Measurements from ENCODE around the gene UBR2.
"Not testable (repeated sequence)": the region's sequence is repeated elsewhere in the genome, so short reads cannot be mapped to it uniquely, and the experiment has no call there.

Gene UBR2

DNA sequence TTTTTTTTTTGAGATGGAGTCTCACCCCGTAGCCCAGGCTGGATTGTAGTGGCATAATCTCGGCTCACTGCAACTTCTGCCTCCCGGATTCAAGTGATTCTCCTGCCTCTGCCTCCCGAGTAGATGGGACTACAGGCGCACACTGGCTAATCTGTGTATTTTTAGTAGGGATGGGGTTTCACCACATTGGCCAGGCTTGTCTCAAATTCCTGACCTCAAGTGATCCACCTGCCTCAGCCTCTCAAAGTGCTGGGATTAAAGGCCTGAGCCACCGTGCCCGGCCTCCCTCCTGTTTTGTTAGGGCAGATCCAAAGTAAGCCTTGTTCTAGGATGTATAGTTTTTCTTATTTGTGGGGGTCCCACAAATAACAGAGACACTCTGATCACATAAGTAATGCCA, 12.7 kb downstream of the UBR2 start:
- H3K4me2 ChIP-seq (ENCODE audit: low read length, poor library complexity, severe bottlenecking); H2BK5ac ChIP-seq (ENCODE audit: low read depth, low read length, poor library complexity, severe bottlenecking); H2BK120ac ChIP-seq (ENCODE audit: low read depth, low read length); H2AK5ac ChIP-seq (ENCODE audit: low read length, severe bottlenecking); H3K14ac ChIP-seq (ENCODE audit: low read length in 2 of 2); H3K18ac ChIP-seq (ENCODE audit: low read depth in 1 of 2, low read length in 2 of 2); H2AFZ ChIP-seq (ENCODE audit: low read depth, low read length); H3K4me3 ChIP-seq (ENCODE audit: insufficient read depth in 1 of 2, low read depth in 1 of 2, low read length in 2 of 2); H3K27ac ChIP-seq (ENCODE audit: low read length, poor library complexity, severe bottlenecking); H2BK15ac ChIP-seq (ENCODE audit: low read depth, poor library complexity, severe bottlenecking); H3K4me1 ChIP-seq (ENCODE audit: control insufficient read depth, insufficient read depth, low read depth, low read length); H4K91ac ChIP-seq (ENCODE audit: low read length); H3K27me3 ChIP-seq (ENCODE audit: control insufficient read depth in 1 of 2, insufficient read depth in 1 of 2, low read length in 2 of 2); H3K4ac ChIP-seq (ENCODE audit: low read depth in 1 of 2, low read length in 2 of 2); DNase-seq; H4K8ac ChIP-seq (ENCODE audit: low read length); H3K23ac ChIP-seq (ENCODE audit: low read length in 2 of 2); H3K9me3 ChIP-seq (ENCODE audit: control insufficient read depth, low read length); H2BK12ac ChIP-seq (ENCODE audit: low read length in 2 of 2); H3K9ac ChIP-seq (ENCODE audit: low read length): not testable (repeated sequence)
- WGBS, result 95% methylated on average over 5 of the region's 7 CpGs
- Histone ChIP-seq H3K36me3 (ENCODE audit: control insufficient read depth in 1 of 2, insufficient read depth in 2 of 2, low read depth in 1 of 2, low read length in 2 of 2) (peaks cover 9 to 56% of the 10 kb centered on the region in 2 experiments), H3K79me1 (replicated peaks; ENCODE audit: low read length, poor library complexity, severe bottlenecking) (peaks cover 15% of the 10 kb centered on the region)

- H3K79me1 ChIP-seq (replicated peaks; ENCODE audit: low read length, poor library complexity, severe bottlenecking), result peaks cover 15% of the 10 kb centered on the region
- no peak overlapping the region for H3K18ac ChIP-seq (ENCODE audit: low read depth in 1 of 2, low read length in 2 of 2)
- H4K91ac ChIP-seq (ENCODE audit: low read length), result no peak overlapping the region
- H3K14ac ChIP-seq (ENCODE audit: low read length in 2 of 2), result no peak overlapping the region
- H3K4me2 ChIP-seq (ENCODE audit: low read length, poor library complexity, severe bottlenecking), result no peak overlapping the region
- H2AFZ ChIP-seq (ENCODE audit: low read depth, low read length), result no peak overlapping the region
- no peaks in the 10 kb centered on the region for H3K27me3 ChIP-seq (ENCODE audit: control insufficient read depth in 1 of 2, insufficient read depth in 1 of 2, low read length in 2 of 2)
- no peak overlapping the region for H2BK12ac ChIP-seq (ENCODE audit: low read length in 2 of 2)
- H3K9ac ChIP-seq (ENCODE audit: low read length), result no peak overlapping the region
- no peak overlapping the region for H2AK5ac ChIP-seq (ENCODE audit: low read length, severe bottlenecking)
- no peak overlapping the region for H2BK120ac ChIP-seq (ENCODE audit: low read depth, low read length)
- peaks cover 6 to 44% of the 10 kb centered on the region in 2 experiments for H3K36me3 ChIP-seq (ENCODE audit: control insufficient read depth in 1 of 2, insufficient read depth in 2 of 2, low read depth in 1 of 2, low read length in 2 of 2)
- H3K4me1 ChIP-seq (ENCODE audit: control insufficient read depth, insufficient read depth, low read depth, low read length), result peaks cover 2% of the 10 kb centered on the region
- no peak overlapping the region for H2BK15ac ChIP-seq (ENCODE audit: low read depth, poor library complexity, severe bottlenecking)
- H3K4ac ChIP-seq (ENCODE audit: low read depth in 1 of 2, low read length in 2 of 2), result no peak overlapping the region
- no peak overlapping the region for H3K4me3 ChIP-seq (ENCODE audit: insufficient read depth in 1 of 2, low read depth in 1 of 2, low read length in 2 of 2)
- no peak overlapping the region for H3K23ac ChIP-seq (ENCODE audit: low read length in 2 of 2)
- no peak overlapping the region for H4K8ac ChIP-seq (ENCODE audit: low read length)
- peaks cover 4% of the 10 kb centered on the region for H3K9me3 ChIP-seq (ENCODE audit: control insufficient read depth, low read length)
- H3K27ac ChIP-seq (ENCODE audit: low read length, poor library complexity, severe bottlenecking), result no peak overlapping the region
- H2BK5ac ChIP-seq (ENCODE audit: low read depth, low read length, poor library complexity, severe bottlenecking), result no peak overlapping the region
- DNase-seq, result no peak
- whole genome bisulfite sequencing, result no CpG with 5 or more reads among the region's 2 CpGs
Observed at GRCh38 chr6:42598300-42598699, 34.5 kb downstream of the UBR2 start.

DNA sequence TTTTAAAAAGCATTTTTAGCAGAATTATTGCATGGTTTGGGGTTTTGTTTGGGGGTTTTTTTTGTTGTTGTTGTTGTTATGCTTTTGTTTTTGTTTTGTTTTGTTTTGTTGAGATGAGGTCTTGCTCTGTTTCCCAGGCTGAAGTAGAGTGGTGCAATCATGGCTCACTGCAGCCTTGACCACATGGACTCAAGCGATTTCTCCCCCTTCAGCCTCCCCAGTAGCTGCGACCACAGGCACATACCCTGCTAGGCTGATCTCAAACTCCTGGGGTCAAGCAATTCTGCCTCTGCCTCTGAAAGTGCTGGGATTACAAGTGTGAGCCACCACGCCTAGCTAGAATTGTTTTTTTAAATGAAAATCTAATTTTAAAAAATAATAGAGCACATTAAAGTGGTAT, 35.7 kb downstream of the UBR2 start:
- no peak overlapping the region for H2BK5ac ChIP-seq (ENCODE audit: low read depth, low read length, poor library complexity, severe bottlenecking)
- H3K9ac ChIP-seq (ENCODE audit: low read length), result no peak overlapping the region
- peaks cover 4% of the 10 kb centered on the region for H3K9me3 ChIP-seq (ENCODE audit: control insufficient read depth, low read length)
- H3K14ac ChIP-seq (ENCODE audit: low read length in 2 of 2), result no peak overlapping the region
- H3K79me1 ChIP-seq (replicated peaks; ENCODE audit: low read length, poor library complexity, severe bottlenecking), result peaks cover 15% of the 10 kb centered on the region
- no peak overlapping the region for H2BK12ac ChIP-seq (ENCODE audit: low read length in 2 of 2)
- H2BK15ac ChIP-seq (ENCODE audit: low read depth, poor library complexity, severe bottlenecking), result no peak overlapping the region
- no peak overlapping the region for H2AFZ ChIP-seq (ENCODE audit: low read depth, low read length)
- no peak overlapping the region for H3K4ac ChIP-seq (ENCODE audit: low read depth in 1 of 2, low read length in 2 of 2)
- no peak overlapping the region for H4K91ac ChIP-seq (ENCODE audit: low read length)
- WGBS, result 78% methylated on average over 1 of the region's 3 CpGs
- peak; percentile 40 for DNase-seq
- no peak overlapping the region for H2AK5ac ChIP-seq (ENCODE audit: low read length, severe bottlenecking)
- H3K36me3 ChIP-seq (ENCODE audit: control insufficient read depth in 1 of 2, insufficient read depth in 2 of 2, low read depth in 1 of 2, low read length in 2 of 2), result peaks cover 6 to 39% of the 10 kb centered on the region in 2 experiments
- no peak overlapping the region for H3K18ac ChIP-seq (ENCODE audit: low read depth in 1 of 2, low read length in 2 of 2)
- H3K4me1 ChIP-seq (ENCODE audit: control insufficient read depth, insufficient read depth, low read depth, low read length), result peaks cover 2% of the 10 kb centered on the region
- no peaks in the 10 kb centered on the region for H3K27me3 ChIP-seq (ENCODE audit: control insufficient read depth in 1 of 2, insufficient read depth in 1 of 2, low read length in 2 of 2)
- H3K27ac ChIP-seq (ENCODE audit: low read length, poor library complexity, severe bottlenecking), result peak overlapping the region; percentile 10
- no peak overlapping the region for H3K4me2 ChIP-seq (ENCODE audit: low read length, poor library complexity, severe bottlenecking)
- no peak overlapping the region for H3K4me3 ChIP-seq (ENCODE audit: insufficient read depth in 1 of 2, low read depth in 1 of 2, low read length in 2 of 2)
- H4K8ac ChIP-seq (ENCODE audit: low read length), result no peak overlapping the region
- no peak overlapping the region for H2BK120ac ChIP-seq (ENCODE audit: low read depth, low read length)
- no peak overlapping the region for H3K23ac ChIP-seq (ENCODE audit: low read length in 2 of 2)

- Histone ChIP-seq H3K27ac (ENCODE audit: low read length, poor library complexity, severe bottlenecking) (no peak overlapping the region), H4K91ac (ENCODE audit: low read length) (no peak overlapping the region), H3K27me3 (ENCODE audit: control insufficient read depth in 1 of 2, insufficient read depth in 1 of 2, low read length in 2 of 2) (no peaks in the 10 kb centered on the region), H3K4me1 (ENCODE audit: control insufficient read depth, insufficient read depth, low read depth, low read length) (peaks cover 2% of the 10 kb centered on the region), H2BK12ac (ENCODE audit: low read length in 2 of 2) (no peak overlapping the region), H3K9me3 (ENCODE audit: control insufficient read depth, low read length) (no peaks in the 10 kb centered on the region), H2BK5ac (ENCODE audit: low read depth, low read length, poor library complexity, severe bottlenecking) (no peak overlapping the region), H3K23ac (ENCODE audit: low read length in 2 of 2) (no peak overlapping the region), H3K14ac (ENCODE audit: low read length in 2 of 2) (no peak overlapping the region), H3K79me1 (replicated peaks; ENCODE audit: low read length, poor library complexity, severe bottlenecking) (peaks cover 14% of the 10 kb centered on the region), H3K4me3 (ENCODE audit: insufficient read depth in 1 of 2, low read depth in 1 of 2, low read length in 2 of 2) (no peak overlapping the region), H2BK15ac (ENCODE audit: low read depth, poor library complexity, severe bottlenecking) (no peak overlapping the region), H3K4ac (ENCODE audit: low read depth in 1 of 2, low read length in 2 of 2) (no peak overlapping the region), H2AFZ (ENCODE audit: low read depth, low read length) (no peak overlapping the region), H3K18ac (ENCODE audit: low read depth in 1 of 2, low read length in 2 of 2) (no peak overlapping the region), H3K9ac (ENCODE audit: low read length) (no peak overlapping the region), H3K4me2 (ENCODE audit: low read length, poor library complexity, severe bottlenecking) (no peak overlapping the region), H4K8ac (ENCODE audit: low read length) (no peak overlapping the region), H3K36me3 (ENCODE audit: control insufficient read depth in 1 of 2, insufficient read depth in 2 of 2, low read depth in 1 of 2, low read length in 2 of 2) (peaks cover 0 to 53% of the 10 kb centered on the region in 2 experiments), H2AK5ac (ENCODE audit: low read length, severe bottlenecking) (no peak overlapping the region), H2BK120ac (ENCODE audit: low read depth, low read length) (no peak overlapping the region)
- DNase-seq, result no peak
Observed at GRCh38 chr6:42604150-42604549, 40.3 kb downstream of the UBR2 start.

All from mesenchymal stem cell (in vitro differentiated cells and primary cell).